ENCODE data around the gene BICD1.

The BICD1 gene

DNA sequence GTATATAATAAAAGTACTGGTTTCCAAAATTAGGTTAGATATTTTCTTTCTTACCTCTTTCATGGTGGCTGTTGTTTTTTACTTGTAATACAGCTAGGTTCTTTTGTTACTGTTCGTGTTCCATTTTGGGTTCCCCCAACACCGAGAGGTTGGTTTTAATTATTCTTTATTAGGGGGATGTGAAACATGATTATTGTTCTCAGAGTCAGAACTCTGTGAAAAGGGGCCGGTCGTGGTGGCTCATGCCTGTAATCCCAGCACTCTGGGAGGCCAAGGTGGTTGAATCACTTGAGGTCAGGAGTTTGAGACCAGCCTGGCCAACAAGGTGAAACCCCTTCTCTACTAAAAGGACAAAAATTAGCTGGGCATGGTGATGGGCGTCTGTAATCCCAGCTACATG, 108.1 kb downstream of the BICD1 start:
- Histone ChIP-seq H3K4me3 (no peak overlapping the region), H3K36me3 (peaks cover 6 to 24% (median 22%) of the 10 kb centered on the region in 3 donors), H3K27ac (no peak overlapping the region), H3K27me3 (no peaks in the 10 kb centered on the region), H3K9me3 (no peaks in the 10 kb centered on the region), H3K4me1 (peaks cover 0 to 3% (median 0%) of the 10 kb centered on the region in 4 donors)
- no peak for DNase-seq
- intact Hi-C loops (cut with DNase I; ENCODE audit: low total_unique reads): no loop called here
- no peak for TF ChIP-seq CTCF (IDR thresholded peaks at IDR 0.05)

DNA sequence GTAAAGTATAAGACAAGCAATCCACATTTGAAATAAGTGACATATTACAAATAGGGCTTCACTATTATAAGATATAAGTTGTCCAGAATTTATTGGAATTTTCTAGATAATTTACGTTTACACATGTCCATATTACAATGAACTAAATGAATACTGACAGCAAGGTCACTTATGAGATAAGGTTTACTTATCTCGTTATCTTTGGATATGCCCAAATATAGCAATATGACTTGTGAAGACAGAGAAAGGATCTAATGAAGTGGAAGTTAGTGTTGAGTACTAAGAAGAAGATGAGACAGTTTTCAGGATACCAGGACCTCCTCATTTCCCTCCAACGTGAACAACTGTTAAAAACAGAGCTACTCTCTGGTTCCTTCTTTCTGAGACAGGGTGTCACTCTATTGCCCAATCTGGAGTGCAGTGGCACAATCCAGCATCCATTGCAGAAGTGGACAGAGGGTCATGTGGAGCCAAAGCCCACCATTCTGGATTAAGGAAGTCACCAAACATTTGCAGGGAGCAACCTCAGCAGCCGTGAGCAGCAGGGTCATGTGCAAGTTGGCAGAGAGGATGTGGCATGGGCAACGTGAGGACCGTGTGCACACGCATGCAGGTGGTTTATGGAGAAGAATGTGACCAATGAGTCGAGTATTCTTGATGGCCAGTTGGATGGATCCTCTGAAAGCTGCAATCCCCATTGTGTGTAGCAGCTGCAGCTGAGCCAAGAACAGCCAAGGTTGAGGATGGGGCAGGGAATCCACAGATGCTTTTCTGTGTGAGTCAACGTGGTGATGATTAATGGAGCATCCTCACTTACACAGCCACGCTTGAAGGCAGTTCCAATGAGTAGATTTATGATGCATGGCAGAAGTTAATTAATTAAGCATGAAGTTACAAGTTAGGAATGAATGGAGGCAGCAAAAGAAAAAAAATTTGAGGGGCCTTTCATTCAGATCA, 111.0 kb downstream of the BICD1 start:
- no peak for TF ChIP-seq CTCF (IDR thresholded peaks at IDR 0.05)
- H3K9me3 ChIP-seq: no peaks in the 10 kb centered on the region
- H3K27ac ChIP-seq: no peak overlapping the region
- peaks cover 6 to 24% (median 22%) of the 10 kb centered on the region in 3 donors for H3K36me3 ChIP-seq
- no peaks in the 10 kb centered on the region for H3K27me3 ChIP-seq
- no peaks in the 10 kb centered on the region for H3K4me1 ChIP-seq
- intact Hi-C loops (cut with DNase I; ENCODE audit: low total_unique reads): no loop called here
- DNase-seq: peak in 1 of 2 donors; percentile 35
- H3K4me3 ChIP-seq: no peak overlapping the region

- no peaks in the 10 kb centered on the region for H3K36me3 ChIP-seq
- H3K27me3 ChIP-seq: no peaks in the 10 kb centered on the region
- H3K4me3 ChIP-seq: no peak overlapping the region
- no peak overlapping the region for H3K27ac ChIP-seq
- no peak for DNase-seq
- H3K9me3 ChIP-seq: no peaks in the 10 kb centered on the region
- TF ChIP-seq CTCF (IDR thresholded peaks at IDR 0.05): no peak
- intact Hi-C loops (cut with DNase I; ENCODE audit: low total_unique reads): no loop called here
- no peaks in the 10 kb centered on the region for H3K4me1 ChIP-seq
Observed at GRCh38 chr12:32223941-32224340, 117.3 kb downstream of the BICD1 start.

DNA sequence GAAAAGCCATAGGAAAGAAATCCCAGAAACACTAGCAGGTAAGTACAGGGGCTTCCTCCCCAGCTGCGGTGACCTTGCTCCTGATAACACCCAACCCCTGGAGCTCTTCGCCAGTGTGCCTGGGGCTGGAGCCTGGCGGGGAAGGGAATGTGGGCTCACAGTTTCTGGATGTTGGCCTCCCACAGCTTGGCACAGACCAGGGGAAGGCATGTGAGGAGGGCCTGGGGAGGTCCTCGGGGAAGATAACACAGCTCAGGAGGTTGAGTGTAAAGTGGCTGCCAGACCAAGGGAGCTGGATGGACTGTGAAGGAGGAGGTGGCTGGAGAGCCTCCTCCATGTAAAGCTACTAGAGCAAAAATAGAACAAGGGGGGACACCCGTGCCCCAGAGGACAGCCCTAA, 120.1 kb downstream of the BICD1 start:
- no peak overlapping the region for H3K27ac ChIP-seq
- H3K4me3 ChIP-seq: no peak overlapping the region
- no peak for TF ChIP-seq CTCF (IDR thresholded peaks at IDR 0.05)
- intact Hi-C loops (cut with DNase I; ENCODE audit: low total_unique reads): no loop called here
- H3K4me1 ChIP-seq: no peaks in the 10 kb centered on the region
- no peaks in the 10 kb centered on the region for H3K9me3 ChIP-seq
- H3K36me3 ChIP-seq: no peaks in the 10 kb centered on the region
- DNase-seq: no peak
- no peaks in the 10 kb centered on the region for H3K27me3 ChIP-seq

DNA sequence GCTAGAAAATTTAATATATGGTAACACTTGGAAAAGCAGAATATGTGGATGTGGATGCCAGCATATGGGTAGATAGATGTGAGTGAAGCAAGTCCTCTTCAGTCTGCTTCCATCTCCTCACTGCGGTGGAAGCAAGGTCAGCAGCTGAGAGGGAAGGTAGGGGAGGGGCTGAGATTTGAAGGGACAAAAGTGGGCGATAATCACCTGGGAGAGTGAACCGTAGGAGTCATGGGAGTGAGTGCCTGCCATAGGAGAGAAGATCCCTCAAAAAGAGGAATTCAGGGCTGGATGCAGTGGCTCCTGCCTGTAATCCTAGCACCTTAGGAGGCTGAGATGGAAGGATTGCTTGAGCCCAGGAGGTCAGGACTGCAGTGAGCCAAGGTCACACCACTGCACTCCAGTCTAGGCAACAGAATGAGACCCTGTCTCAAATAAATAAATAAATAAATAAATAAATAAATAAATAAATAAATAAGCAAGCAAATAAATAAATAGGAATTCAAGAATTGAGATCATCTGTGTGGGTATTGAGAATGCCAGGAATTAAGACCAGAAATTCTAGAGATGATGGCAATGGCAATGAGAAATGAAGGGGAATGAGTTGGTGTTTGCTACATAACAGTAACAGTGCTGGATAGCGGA, 123.4 kb downstream of the BICD1 start:
- Histone ChIP-seq H3K4me3 (no peak overlapping the region), H3K27ac (no peak overlapping the region), H3K9me3 (no peaks in the 10 kb centered on the region), H3K36me3 (no peaks in the 10 kb centered on the region), H3K27me3 (no peaks in the 10 kb centered on the region), H3K4me1 (no peaks in the 10 kb centered on the region)
- no peak for DNase-seq
- intact Hi-C loops (cut with DNase I; ENCODE audit: low total_unique reads): no loop called here
- no peak for TF ChIP-seq CTCF (IDR thresholded peaks at IDR 0.05)

Data from tibial artery (tissue), 4 donors.